Eye (tissue), 1 donor: ENCODE measurements around the gene LAMA1.
A peak's percentile ranks its signal among the peaks of the same experiment; 100 is the strongest.

ENCODE experiments used
- DNase-seq: peaks from one replicate; pipeline ENCODE4 v3.0.0-alpha.2; 2015

Gene LAMA1

DNA sequence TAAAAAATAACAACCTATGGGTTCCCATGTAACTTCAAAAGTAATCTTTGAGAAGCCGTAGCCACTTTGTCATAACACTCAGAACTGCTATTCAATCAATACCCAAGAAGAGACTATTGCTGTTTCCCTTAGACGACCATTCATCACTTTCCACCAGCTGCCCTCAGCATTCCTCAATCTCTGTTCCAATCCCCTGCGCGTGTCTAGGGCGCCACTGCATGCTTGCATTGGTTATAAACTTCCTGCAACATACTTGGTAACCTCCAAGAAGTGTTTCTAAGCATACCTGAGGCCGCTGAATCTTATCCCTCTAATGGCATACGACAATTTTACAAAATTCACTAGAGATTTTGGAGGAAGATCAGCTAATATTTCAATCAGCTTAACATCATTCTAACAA is 134.2 kb downstream of the LAMA1 start:
- no peak for DNase-seq

GRCh38 chr18:6982398-6982797 is 135.2 kb downstream of the LAMA1 start:
- no peak for DNase-seq

- DNase-seq, result no peak
Measured at GRCh38 chr18:6980363-6980762, 137.2 kb downstream of the LAMA1 start.

GRCh38 chr18:6979954-6980353 is 137.6 kb downstream of the LAMA1 start:
- peak; percentile 6 for DNase-seq

- no peak for DNase-seq
Measured at GRCh38 chr18:6976935-6977334, 140.7 kb downstream of the LAMA1 start.

GRCh38 chr18:6975084-6975483 is 142.5 kb downstream of the LAMA1 start:
- no peak for DNase-seq

DNA sequence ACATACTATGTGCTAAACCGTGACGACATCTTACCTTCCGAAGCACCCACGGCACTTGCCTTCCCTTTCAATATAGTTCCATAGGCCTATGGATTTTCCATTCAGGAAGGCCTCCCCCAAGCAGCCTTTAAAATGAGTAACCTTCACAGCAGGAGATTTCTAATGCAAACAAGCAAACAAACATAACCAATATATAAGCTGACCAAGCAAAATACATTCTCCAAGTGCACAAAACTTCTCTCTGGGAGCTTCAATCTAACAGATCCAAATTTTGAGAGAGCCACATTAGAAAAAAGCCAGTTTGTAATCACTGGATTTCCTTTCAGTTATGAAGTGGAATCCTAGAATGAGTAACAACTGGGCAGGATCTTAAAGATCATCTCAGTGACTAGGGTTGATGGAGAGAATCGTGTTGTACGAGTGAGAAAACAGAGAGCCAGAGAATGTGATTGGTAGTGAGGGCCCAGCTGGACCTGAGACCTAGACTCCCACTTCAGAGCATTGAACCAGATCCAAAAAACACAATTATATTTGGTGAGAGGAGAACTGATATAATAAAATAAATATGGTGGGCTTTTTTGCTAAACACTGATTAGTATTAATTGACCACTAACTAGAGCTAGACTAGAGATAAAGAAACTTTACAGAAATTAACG is 145.6 kb downstream of the LAMA1 start:
- DNase-seq, result no peak

GRCh38 chr18:6963452-6964097 is 154.0 kb downstream of the LAMA1 start:
- DNase-seq, result no peak

- no peak for DNase-seq
Measured at GRCh38 chr18:6962571-6963451, 154.8 kb downstream of the LAMA1 start.

DNA sequence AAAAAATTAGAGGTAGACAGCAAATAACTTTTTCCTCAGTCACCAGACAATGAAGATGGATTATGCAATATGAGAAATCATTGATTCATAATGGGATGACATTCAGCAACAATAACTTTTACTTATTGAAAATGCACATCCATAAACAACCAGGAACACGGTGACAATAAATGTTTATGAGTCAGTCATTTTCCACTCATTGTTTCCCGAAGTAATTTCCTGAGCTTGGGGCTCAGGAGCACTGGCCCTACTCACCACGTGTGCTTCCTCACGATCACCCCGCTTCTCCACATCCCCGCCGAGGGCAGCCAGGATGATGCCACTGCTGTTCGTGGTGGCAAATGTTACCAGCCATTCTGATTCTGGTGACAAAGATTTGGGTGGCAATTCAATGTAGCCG is 156.3 kb downstream of the LAMA1 start:
- no peak for DNase-seq

- DNase-seq, result no peak
Measured at GRCh38 chr18:6960656-6961055, 156.9 kb downstream of the LAMA1 start.

- no peak for DNase-seq
Measured at GRCh38 chr18:6960124-6960523, 157.5 kb downstream of the LAMA1 start.

- no peak for DNase-seq
Measured at GRCh38 chr18:6959110-6959509, 158.5 kb downstream of the LAMA1 start.

GRCh38 chr18:6956999-6957398 is 160.6 kb downstream of the LAMA1 start:
- DNase-seq, result no peak

DNA sequence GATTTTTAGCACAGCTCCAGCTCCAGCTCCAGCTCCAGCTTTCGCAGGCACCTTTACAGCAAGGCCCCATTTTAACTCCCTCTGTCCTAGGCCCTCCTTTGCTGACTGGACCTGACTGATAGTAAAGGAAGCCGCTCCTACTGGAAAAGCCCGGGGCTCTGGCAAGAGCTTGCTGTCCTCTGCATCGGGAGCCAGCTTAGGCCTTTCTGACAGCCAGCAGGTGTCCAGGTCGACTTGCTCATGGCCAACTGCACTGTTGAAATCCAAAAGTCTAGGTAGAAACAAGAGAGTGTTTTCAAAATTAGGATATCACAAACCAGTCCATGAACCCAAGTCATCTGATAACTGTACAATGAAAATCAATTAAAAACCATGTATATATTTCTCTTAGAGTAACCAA is 161.1 kb downstream of the LAMA1 start:
- DNase-seq, result no peak

GRCh38 chr18:6955304-6955703 is 162.3 kb downstream of the LAMA1 start:
- no peak for DNase-seq

GRCh38 chr18:6954501-6954900 is 163.1 kb downstream of the LAMA1 start:
- no peak for DNase-seq

GRCh38 chr18:6951336-6952090 is 166.1 kb downstream of the LAMA1 start:
- DNase-seq, result no peak

GRCh38 chr18:6950641-6951040 is 167.0 kb downstream of the LAMA1 start:
- DNase-seq, result no peak

DNA sequence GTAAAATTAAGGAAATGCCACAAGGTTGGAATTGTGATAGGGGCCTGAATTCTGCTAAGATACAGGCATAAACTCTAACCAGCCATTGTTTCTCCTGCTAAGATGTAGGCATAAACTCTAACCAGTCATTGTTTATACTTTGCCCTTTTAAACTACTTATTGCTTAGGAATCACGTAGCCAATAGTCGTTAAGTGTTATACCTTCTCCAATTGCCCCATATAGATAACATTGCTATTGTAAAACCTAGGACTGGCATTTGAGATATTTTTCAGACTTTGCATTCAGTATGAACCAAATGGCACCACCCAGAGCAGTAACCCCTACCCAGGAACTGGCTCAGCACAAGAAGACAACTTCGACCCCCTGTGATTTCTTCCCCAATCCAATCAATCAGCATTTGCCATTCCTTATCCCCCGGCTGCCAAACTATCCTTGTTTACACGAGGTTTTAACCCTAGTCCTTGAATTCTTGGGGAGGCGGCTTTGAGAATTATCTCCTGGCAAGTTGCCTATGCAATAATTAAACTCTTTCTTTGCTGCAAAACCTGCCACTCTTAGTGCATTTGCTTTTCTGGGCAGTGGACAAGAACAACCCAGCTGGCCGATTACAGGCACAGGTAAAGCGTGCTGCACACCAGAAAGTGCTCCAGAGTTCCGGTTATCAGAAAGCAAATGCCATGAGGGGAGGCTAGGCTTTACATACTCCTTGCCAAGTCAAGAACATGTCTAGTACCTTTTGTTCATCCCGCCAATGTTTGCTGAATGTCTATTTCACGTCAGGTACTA is 167.6 kb downstream of the LAMA1 start:
- no peak for DNase-seq

GRCh38 chr18:6948281-6949055 is 169.1 kb downstream of the LAMA1 start:
- DNase-seq, result no peak
